H1 (cell line): ENCODE data around the gene HS3ST5. TPM values are rescaled to one million over a fixed set of nuclear protein-coding genes. Genes with fewer than 3 reads are reported as not detected.

Experiments used
- BRCA1 ChIP-seq: IDR thresholded peaks from 2 replicates; pipeline ENCODE4 v1.6.1; 2012; ENCODE audit warnings: low read depth, low read length, improper control_type of control experiment
- GABPA ChIP-seq: IDR thresholded peaks from 2 replicates; pipeline ENCODE4 v1.6.1; 2011; ENCODE audit warnings: mild to moderate bottlenecking, low read length, moderate library complexity, borderline replicate concordance; ENCODE audit not compliant: insufficient read depth
- RFX5 ChIP-seq: IDR thresholded peaks from 2 replicates; pipeline ENCODE4 v1.6.1; 2011; ENCODE audit warnings: low read depth, low read length, improper control_type of control experiment, borderline replicate concordance
- SIN3A ChIP-seq, 2 experiments: IDR thresholded peaks in 1 of 2; conservative IDR thresholded peaks in 1 of 2; 2 replicates each; pipeline ENCODE4 v1.6.1; 2011 to 2012; ENCODE audit warnings: low read length in 2 of 2, improper control_type of control experiment in 1 of 2, low read depth in 1 of 2, mild to moderate bottlenecking in 1 of 2
- polyA plus RNA-seq, 7 experiments: library from polyadenylated mRNA; depleted of rRNA in 3 of 7; stranded (reverse) in 5 of 7; unstranded in 2 of 7; fragments of >200 nt in 5 of 7; fragments of 200-250 nt in 2 of 7; gene quantifications; 1 replicate in 5 of 7; 2 replicates in 1 of 7; 4 replicates in 1 of 7; pipeline versions ENCODE4 v1.2.1 to v1.2.3, GENCODE V29; 2011 to 2013; ENCODE audit warnings: missing spikeins in 2 of 7, mixed read lengths in 2 of 7
- total RNA-seq: library from RNA; stranded (reverse); fragmentation: NEBNext Ultra II Directional; extraction: Animal tissue kit (Norgen Biotek cat#: 25700); gene quantifications from 2 replicates; pipeline ENCODE4 v1.2.1, GENCODE V29; 2021

HS3ST5 gene
- total and polyA plus RNA-seq, 2 of the 8 experiments (the other 6 are each of a cell fraction or from before 2014, with no cell fraction given) = 1.2 to 9.9 TPM

GRCh38 chr6:114062199-114062598, 280.6 kb downstream of the HS3ST5 start (continued):
- TF ChIP-seq GABPA (no peak), RFX5 (no peak), BRCA1 (no peak), SIN3A (conservative IDR thresholded peaks at IDR 0.05 in 1 of 2, IDR thresholded peaks at IDR 0.05 in 1 of 2; ENCODE audit: low read depth in 1 of 2, low read length in 2 of 2) (no peak)
- TF ChIP-seq, all 59 proteins: peak for 0
